Measurements from ENCODE around the gene ETFB.

- no peak for TF ChIP-seq NFXL1 (IDR thresholded peaks at IDR 0.05; ENCODE audit: borderline replicate concordance)
- no peak for TF ChIP-seq CREB1 (IDR thresholded peaks at IDR 0.05; ENCODE audit: low read depth)
Measured at GRCh38 chr19:51354103-51354741, 12.0 kb downstream of the ETFB start.
